Kasumi-1 (cell line): ENCODE measurements around the gene TMX2.
"Not testable (repeated sequence)": the region's sequence is repeated elsewhere in the genome, so short reads cannot be mapped to it uniquely, and the experiment has no call there.

ENCODE experiments used
- DNase-seq, 2 experiments: peaks; one replicate each; lab custom pipeline; 2025; lab: John Stamatoyannopoulos, UW

Gene TMX2

DNA sequence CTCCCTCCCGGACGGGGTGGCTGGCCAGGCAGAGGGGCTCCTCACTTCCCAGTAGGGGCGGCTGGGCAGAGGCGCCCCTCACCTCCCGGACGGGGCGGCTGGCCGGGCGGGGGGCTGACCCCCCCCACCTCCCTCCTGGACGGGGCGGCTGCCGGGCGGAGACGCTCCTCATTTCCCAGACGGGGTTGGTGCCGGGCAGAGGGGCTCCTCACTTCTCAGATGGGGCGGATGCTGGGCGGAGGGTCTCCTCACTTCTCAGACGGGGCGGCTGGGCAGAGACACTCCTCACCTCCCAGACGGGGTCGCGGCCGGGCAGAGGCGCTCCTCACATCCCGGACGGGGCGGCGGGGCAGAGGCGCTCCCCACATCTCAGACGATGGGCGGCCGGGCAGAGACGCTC lies 4.3 kb downstream of the TMX2 start:
- DNase-seq = not testable (repeated sequence)

DNA sequence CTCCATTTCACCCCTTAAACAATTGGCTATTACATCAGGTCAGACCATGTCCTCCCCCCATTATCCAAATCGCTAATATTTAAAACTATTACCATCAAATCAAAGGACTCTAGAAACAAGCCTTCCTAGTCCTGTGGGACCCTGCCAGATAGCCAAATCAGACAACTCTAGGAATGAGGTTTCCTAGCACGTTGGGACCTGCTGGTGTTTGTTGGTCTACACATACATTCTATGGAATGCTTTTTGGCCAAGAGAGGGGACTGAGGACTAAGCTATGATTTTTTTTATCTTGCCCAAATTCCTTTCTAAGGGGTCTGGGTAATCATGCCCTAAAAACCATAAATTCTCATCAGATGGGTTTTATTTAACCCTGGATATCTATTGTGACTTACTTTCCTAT lies 14.8 kb downstream of the TMX2 start:
- no peak for DNase-seq

DNA sequence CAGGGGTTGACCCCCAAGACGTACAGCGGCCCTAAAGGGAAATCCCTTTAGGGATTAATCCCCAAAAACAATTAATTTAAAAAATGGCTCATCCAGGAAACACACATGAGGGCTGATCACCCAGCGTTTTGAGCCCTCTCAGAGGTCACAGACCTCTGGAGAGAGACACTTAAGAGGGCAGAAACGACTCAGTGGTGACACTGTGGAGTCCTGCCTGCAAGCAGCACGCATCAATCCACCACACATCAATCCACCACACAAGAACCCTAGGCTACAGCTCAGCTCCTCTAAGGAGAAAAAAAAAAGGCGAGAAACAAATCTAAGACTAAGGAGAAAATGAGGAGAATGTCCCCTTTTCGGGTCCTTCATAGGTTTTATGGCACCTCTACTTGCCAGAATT lies 16.4 kb downstream of the TMX2 start:
- no peak for DNase-seq

DNA sequence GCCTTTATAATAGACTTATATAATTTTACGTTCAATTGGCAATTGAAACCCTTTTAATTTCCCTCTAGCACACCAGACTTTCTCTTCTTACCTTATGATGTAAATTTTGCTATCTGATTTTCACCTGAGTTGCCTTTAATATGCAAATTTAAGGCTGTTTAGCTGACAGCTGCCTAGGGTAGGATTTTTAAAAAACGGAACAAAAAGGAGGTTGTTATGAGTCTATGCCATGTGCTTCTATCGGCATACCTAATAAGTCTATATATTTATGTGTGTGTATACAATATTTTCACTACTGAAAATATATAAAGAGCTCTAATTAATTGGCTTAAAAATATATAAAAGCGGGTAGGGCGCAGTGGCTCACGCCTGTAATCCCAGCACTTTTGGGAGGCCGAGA lies 17.1 kb downstream of the TMX2 start:
- DNase-seq = no peak

DNA sequence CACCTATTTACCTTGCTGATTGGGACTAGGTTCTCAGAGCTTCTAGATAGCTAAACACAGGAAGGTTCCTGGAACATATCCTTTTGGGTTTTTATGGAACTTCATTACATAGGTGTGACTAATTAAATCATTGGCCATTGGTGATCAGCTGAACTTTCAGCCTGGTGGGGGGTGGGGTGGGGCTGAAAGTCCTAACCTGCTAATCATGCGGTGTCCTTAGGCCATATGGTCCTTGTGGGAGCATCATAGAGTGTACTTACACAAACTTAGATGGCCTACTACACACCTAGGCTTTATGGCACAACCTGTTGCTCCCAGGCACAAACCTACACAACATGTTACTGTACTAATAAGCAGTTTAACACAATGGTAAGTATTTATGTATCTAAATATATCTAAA lies 20.3 kb downstream of the TMX2 start:
- DNase-seq = no peak

DNA sequence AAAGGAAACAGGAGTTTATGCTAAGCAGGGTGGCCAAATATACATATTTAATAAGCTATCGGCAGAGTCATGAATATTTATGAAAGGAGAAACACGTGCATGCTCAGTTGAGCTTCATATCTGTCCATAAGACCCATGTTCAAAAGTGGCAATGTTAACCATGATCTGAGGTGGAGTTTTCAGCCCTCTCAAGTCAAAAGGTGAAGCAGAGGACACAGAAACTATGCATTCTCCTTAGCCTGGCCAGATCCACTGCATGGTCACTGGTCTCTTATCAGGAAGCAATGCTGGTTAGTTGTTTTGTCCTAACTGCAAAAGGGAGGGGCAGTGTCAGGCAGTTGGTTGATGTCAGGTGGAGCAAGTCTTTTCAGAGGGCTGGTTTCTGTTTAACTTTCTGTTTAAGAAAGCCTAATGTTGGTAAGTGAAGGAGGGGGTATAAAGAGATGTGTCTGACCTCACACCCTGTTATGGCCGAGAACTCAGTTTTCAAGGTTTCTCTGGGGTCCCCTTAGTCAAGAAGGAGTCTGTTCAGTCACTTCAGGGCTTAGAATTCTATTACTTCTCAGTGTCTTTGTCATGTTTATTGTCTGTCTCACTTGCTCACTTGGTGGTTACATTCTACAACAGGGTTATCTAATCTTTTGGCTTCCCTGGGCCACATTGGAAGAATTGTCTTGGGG lies 23.4 kb downstream of the TMX2 start:
- DNase-seq = no peak

DNA sequence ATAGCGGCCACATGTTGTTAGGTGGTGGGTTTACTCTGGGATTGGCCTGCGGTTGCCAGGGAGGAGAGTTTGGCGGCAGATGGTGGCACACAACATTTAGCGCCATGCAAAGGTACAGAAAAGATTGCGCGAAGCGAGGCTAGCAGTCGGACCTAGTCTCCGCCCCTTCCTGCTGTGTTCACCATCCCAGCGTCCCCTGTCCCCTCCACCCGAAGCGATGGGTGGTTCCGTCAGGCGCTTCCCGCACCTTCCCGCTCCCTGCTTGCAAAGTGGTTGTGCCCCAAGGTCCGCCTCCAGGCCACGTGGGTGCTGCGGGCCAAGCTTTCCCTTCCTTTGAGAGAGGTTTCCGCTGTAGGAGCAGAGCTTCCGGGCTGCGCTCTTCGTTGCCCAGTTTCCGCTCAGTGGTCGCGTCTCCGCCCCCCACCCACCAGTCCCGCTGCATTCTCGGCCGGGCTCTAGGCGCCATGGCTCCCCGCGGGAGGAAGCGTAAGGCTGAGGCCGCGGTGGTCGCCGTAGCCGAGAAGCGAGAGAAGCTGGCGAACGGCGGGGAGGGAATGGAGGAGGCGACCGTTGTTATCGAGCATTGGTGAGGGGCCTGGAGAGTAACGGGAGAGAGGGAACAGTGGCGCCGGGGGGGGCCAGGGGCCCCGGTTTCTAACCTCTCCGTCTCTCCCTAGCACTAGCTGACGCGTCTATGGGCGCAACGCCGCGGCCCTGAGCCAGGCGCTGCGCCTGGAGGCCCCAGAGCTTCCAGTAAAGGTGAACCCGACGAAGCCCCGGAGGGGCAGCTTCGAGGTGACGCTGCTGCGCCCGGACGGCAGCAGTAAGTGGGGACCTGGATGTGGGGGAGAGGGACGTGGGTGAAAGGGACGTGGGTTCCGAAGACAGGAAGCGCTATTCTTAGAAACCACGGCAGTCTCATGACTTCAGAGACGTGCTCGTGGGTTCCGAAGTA lies 29.0 kb downstream of the TMX2 start, which contains the start of gene SELENOH:
TSS of gene SELENOH (plus strand) at position 360 of the 955 bp plus-strand sequence. CDS start at position 465, 105 bp downstream.
- DNase-seq = peak; percentile 98

DNA sequence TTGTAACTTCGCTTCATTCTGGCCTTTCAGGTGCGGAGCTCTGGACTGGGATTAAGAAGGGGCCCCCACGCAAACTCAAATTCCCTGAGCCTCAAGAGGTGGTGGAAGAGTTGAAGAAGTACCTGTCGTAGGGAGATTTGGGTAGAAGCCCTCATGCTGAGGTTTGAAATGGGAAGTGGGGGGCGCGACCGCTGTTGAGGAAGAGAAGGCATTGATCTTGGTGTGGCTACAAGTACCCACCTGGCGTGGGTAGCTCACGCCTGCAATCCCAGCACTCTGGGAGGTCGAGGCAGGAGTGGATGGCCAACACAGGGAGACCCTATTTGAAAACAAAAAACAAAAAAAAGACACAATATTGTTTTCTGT lies 29.7 kb downstream of the TMX2 start:
- DNase-seq = peak; percentile 25 to 45

DNA sequence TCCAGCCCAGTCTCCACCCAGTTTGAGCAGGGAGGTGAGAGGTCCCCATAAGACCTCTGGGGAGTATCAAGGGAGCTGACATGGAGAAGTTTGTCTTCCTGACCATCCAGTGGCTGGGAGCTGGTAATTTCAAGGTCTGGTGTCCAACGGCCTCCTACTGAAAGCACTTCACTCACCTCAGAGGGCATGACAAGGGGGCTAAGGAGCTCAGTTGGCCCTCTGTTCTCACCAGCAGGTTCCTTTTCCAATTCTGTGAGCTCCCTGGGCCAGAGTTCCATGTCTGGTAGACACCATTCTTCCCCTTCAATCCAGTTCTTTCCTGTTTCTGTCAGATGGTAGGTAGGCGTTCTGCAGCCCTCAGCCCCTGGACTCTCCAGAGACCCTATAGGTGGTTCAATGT lies 32.0 kb downstream of the TMX2 start:
- DNase-seq = no peak

DNA sequence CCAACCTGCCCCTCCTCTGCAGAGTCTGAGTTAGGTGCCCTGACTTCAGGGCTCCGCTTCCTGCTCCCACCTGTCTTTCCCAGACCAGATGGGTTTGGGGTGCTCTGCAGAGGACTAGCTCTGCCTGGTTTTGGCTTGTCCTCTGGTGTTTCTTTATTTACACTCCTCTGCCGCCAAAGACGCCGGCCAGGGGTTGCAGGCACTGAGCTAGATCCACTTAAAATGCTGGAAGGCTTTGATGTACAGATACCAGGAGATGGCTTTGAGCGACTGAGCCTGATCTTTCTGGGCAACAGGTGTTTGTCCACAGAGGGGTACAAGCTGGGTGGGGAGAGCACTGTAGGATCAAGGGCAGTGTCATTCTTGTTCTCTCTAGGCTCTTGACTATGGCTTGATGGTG lies 32.8 kb downstream of the TMX2 start:
- no peak for DNase-seq

DNA sequence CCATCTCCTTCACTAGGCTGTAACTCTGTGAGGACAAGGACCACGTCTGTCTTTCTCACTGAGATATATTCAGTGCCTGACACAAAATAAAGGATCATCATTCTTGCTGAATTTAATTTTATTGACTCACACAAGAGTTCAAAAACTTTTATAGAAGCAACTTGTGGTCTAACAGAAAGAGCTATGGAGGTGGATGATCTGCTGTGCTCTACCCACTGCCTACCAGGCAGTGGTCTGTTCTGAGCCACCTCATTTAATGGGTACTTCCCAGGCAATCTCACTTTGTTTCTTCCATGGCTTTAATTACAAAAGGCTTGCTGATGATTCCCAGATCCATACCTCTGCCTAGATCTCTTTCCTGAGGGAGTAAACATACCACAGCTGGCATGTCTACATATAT lies 34.5 kb downstream of the TMX2 start:
- no peak for DNase-seq

DNA sequence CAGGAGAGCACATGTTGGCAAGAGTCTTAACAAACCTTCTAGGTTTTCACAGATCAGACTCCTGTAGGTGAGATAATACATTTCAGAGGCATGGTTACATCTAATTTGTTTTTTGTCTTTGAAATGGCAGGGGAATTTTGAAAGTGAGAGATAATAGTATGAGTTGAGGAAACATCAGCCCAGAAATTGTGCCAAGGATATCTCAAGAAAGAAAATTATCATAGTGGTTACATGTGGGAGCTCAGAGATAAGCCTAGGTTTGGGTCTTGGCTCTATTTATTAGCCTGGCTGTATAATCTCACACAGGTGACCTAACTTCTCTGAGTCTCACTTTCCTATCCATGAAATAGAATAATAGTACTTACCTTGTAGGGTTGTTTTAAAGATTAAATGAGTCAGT lies 38.8 kb downstream of the TMX2 start:
- no peak for DNase-seq

DNA sequence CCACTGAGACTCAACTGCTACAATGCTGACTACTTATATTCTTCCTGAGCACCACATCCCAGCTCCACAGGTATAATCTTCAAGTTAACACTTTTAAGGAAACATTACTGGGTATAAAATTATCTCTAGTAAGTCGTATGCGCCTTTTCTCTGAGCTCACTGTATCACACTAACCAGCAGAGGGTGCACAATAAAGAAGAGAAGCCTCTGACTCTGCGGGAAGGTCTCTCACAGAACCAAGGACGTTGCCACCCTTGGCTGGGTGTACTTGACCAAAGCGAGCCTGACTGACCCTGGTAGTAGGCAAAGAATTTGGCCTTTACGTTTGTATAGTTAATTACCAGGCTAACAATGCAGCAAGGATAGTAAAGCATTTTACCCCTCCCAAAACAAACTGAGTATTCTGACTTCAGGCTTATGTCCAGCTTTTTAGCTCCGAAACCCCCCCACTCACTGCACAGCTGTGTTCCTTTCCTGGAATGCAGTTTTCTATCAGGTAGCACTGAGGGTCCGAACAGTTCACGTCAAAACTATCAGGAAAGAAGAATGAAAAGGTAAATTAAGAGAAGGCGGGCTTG lies 39.4 kb downstream of the TMX2 start, which contains the start of gene BTBD18:
TSS of gene BTBD18 (minus strand) at position 144 of the 578 bp plus-strand sequence. CDS start 631 bp downstream, outside the sequence.
- peak; percentile 67 to 81 for DNase-seq

DNA sequence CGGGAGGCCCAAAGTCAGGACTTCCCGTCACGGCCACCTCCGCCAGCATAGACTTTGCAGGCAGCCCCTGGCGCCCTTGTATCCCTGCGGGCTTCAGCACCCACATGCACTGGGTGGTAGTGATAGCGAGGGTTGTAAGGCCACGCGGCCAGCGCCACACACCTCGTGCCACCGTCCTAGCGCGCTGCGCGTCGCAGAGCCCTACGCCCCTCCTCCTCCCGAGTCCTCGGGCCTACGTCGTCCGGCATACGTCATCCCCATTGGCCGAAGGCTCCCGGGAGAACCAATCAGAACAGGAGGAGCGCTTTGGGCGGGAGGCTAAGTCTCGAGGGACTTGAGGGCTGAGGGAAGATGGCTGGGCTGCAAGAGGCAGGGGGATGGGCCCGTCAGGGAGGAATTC lies 40.6 kb downstream of the TMX2 start:
- no peak for DNase-seq

DNA sequence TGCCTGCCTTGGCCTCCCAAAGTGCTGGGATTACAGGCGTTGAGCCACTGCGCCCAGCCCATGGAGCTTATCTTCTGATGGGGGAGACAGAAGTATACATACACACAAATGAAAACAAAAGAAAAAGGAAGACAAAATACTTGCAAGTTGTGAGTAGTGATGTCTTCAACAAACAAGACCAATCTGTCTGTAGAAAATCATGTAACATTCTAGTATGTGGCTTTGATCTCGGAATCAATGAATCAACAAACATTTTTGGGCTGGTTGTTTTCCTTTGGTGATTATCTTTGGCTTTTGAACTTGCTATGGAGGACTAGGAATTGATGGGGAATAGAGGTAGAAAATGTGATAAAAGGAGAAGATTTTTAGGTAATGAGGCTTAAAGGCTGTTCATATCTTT lies 45.8 kb downstream of the TMX2 start:
- no peak for DNase-seq

DNA sequence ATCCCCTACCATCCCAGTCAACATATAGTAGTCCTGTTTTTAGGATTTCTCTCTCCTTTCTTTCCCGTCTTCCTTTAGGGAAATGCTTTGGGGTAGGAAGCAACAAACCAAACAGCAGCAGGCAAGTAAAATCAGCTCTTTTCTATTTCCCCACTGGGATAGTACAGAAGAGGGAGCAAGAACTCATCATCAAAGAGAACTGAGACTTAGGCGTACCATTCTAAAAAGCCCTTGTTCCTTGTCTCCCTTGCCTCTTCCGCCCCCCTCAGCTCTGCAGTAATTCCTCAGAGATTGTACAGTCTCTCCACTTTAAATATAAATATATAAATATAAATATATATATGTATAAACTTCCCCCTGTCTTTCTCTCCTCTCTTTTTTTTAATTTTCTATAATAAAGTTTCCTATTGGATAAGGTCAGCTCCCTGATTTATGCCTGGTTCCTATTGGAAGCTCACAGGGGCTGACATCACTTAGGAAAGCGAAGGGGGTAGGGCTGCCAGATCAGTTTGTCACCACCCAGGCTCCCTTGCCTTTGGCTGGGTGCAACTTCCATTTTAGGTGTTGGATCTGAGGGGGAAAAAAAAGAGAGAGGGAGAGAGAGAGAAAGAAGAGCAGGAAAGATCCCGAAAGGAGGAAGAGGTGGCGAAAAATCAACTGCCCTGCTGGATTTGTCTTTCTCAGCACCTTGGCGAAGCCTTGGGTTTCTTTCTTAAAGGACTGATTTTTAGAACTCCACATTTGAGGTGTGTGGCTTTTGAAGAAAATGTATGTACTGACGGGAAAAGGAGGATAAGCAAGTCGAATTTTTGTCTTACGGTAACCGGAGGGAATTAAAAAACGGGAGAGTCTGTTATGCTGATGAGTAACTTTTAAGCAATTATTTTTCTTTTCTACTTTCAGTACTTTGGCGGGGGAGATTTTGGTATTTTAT lies 49.2 kb downstream of the TMX2 start, which contains the start of gene CTNND1:
TSS of gene CTNND1 (plus strand) at position 502 of the 934 bp plus-strand sequence. CDS start 29,677 bp downstream, outside the sequence.
- no peak for DNase-seq

DNA sequence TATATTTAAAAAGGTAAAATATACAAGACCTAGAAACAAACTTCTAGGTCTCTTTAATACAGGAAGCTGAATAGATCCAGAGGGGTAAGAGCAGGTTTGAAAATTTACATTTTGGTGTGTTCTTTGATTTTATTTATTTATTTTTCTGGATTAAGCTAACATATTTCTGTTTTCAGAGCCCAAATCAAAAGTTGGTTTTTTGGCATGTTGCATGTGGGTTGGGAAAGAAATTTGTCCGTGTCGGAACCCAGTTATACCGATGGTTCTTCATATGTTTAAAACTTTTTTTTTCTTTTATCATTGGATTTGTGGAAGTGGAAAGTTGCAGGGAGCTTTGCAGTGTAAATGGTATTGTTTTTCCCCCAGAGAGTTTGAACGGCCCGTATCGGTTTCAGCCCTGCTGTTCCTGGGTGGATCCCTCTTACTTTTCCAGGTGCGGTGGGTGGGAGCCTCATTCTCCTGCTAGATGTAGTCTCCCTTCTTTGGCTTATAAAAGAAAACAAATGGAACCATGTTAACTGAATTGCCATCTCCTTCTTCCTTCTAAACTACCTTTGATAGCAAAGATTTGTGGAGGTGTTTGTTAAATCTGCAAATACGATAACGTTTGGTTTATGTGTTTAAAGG lies 50.0 kb downstream of the TMX2 start:
- DNase-seq = no peak

DNA sequence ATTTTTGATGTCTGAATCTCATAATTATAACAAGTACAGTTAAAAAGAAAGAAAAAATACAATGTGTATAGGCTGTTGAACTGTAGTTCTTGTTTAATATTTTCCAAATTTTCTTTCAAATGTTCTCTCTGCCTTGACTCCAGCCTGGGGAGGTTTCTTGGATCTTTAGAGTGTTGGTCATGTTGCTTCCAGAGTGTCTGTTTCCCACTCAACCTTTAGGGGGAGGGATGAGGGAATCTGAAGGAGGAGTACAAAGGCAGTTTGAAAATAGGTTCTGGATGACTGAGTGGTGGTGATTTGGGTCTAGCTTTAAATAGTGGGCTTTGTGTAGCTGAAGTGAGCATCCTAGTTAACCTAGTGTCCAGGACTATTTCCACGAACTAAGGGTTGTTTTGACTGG lies 51.2 kb downstream of the TMX2 start:
- DNase-seq = no peak

DNA sequence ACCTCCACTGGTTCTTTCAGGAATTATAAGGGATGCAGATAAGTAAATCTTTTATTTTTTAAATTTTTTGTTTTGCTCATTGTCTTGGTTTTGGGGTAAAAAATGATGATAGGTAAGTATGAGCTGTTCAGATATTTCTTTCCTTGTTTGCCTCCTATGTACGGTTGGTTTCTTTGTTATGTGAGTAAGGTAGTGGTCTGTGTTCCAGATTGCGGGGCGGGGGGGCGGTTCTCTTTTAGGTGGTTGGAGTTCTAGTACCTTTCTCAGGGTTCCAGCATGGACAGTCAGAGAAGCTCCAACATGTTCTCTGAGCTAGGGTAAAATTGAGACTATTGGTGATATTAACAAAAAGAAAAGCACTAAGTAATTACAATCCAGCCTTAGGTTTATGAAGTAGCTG lies 51.6 kb downstream of the TMX2 start:
- DNase-seq = no peak

DNA sequence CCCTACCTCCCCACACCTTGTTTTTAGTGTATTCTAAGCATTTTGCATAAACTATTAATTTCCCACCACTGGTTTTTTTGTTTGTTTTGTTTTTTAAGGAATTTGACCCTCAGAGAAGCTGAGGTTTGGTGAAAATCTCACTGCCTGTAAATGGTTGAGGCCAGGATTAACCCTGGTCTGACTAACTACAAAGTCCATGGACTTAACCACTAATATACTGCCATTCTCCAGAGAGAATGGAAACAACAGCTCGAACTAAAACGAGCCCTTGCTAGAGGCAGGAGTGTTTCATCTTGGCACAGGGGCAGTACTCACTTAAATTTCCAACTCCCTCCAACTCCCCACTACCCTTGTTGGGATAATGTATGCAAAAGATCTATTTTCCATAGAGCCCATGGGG lies 52.2 kb downstream of the TMX2 start:
- DNase-seq = no peak

DNA sequence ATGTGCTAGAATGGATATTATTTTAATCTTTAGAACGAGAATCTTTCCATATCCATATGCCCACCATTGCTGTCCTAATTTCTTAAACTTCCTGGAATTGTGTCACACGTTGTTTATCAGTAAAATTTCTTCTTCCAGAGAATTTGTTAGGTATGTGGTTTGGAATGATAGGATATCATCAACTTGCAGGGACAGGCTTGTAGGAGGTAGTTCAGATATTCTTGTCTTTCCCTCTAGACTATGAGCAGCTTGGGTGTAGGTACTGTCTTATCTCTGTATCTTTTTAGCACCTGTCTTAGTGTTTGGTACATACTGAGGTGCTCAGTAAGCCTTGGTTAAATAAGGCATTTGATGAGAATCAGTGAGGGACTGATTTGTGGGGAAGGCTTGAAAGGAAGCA lies 52.6 kb downstream of the TMX2 start:
- no peak for DNase-seq
